Type B pancreatic cell (in vitro differentiated cells): ENCODE data around the gene IMMP2L. TPM values are rescaled to one million over a fixed set of nuclear protein-coding genes. Genes with fewer than 3 reads are reported as not detected.

Experiments used
- DNase-seq: peaks from one replicate; pipeline ENCODE4 v3.0.0; 2021; ENCODE audit warnings: mixed read lengths; ENCODE audit not compliant: unreplicated experiment; ENCODE audit errors: extremely low spot score
- H3K27ac Mint-ChIP-seq: 2 replicates; pipeline ENCODE4 v1.8.0; 2021; ENCODE audit warnings: mild to moderate bottlenecking, mixed read lengths
- H3K27me3 Mint-ChIP-seq: 2 replicates; pipeline ENCODE4 v1.8.0; 2021; ENCODE audit warnings: mixed read lengths
- H3K36me3 Mint-ChIP-seq: 2 replicates; pipeline ENCODE4 v1.8.0; 2021; ENCODE audit warnings: mixed read lengths
- H3K4me1 Mint-ChIP-seq: one replicate; pipeline ENCODE4 v1.8.0; 2021; ENCODE audit warnings: mixed read lengths; ENCODE audit not compliant: unreplicated experiment
- H3K4me3 Mint-ChIP-seq: 2 replicates; pipeline ENCODE4 v1.8.0; 2021; ENCODE audit warnings: mild to moderate bottlenecking, mixed read lengths
- H3K9me3 Mint-ChIP-seq: 2 replicates; pipeline ENCODE4 v1.8.0; 2021; ENCODE audit warnings: mixed read lengths
- CTCF ChIP-seq: fragments of 200-600 bp; sonication (generic); conservative IDR thresholded peaks from 2 replicates; pipeline ENCODE4 v1.5.0; 2021; ENCODE audit warnings: antibody characterized with exemption, mild to moderate bottlenecking
- total RNA-seq: library from RNA; stranded (reverse); gene quantifications from 2 replicates; pipeline ENCODE4 v1.2.1, GENCODE V29; 2021; ENCODE audit warnings: low replicate concordance

Gene IMMP2L
- total RNA-seq, 1 donor from 2014 or later = 23.0 TPM

- Mint-ChIP-seq H3K4me3 (no peak overlapping the region), H3K36me3 (peaks cover 6% of the 10 kb centered on the region), H3K9me3 (peaks cover 6% of the 10 kb centered on the region), H3K27ac (no peak overlapping the region), H3K4me1 (peaks cover 24% of the 10 kb centered on the region), H3K27me3 (no peaks in the 10 kb centered on the region)
- no peak for DNase-seq
- TF ChIP-seq CTCF = no peak
Measured at GRCh38 chr7:110835849-110836248, 726.4 kb downstream of the IMMP2L start.

- no peak for TF ChIP-seq CTCF
- Mint-ChIP-seq H3K36me3 (peaks cover 6% of the 10 kb centered on the region), H3K4me3 (no peak overlapping the region), H3K27me3 (no peaks in the 10 kb centered on the region), H3K27ac (no peak overlapping the region), H3K4me1 (peaks cover 30% of the 10 kb centered on the region), H3K9me3 (peaks cover 6% of the 10 kb centered on the region)
- DNase-seq = no peak
Measured at GRCh38 chr7:110835218-110835617, 727.1 kb downstream of the IMMP2L start.

GRCh38 chr7:110831419-110831818, 730.9 kb downstream of the IMMP2L start:
- no peak for DNase-seq
- Mint-ChIP-seq H3K27me3 (no peaks in the 10 kb centered on the region), H3K9me3 (peaks cover 6% of the 10 kb centered on the region), H3K36me3 (peaks cover 6% of the 10 kb centered on the region), H3K4me3 (no peak overlapping the region), H3K4me1 (peaks cover 36% of the 10 kb centered on the region), H3K27ac (no peak overlapping the region)
- TF ChIP-seq CTCF = no peak

GRCh38 chr7:110830778-110831177, 731.5 kb downstream of the IMMP2L start:
- Mint-ChIP-seq H3K4me3 (no peak overlapping the region), H3K36me3 (peaks cover 6% of the 10 kb centered on the region), H3K9me3 (peaks cover 6% of the 10 kb centered on the region), H3K27me3 (no peaks in the 10 kb centered on the region), H3K4me1 (peaks cover 29% of the 10 kb centered on the region), H3K27ac (peak overlapping the region; percentile 8)
- no peak for DNase-seq
- TF ChIP-seq CTCF = no peak

GRCh38 chr7:110827936-110828335, 734.4 kb downstream of the IMMP2L start:
- Mint-ChIP-seq H3K27ac (no peak overlapping the region), H3K4me3 (no peak overlapping the region), H3K36me3 (no peaks in the 10 kb centered on the region), H3K4me1 (peaks cover 18% of the 10 kb centered on the region), H3K9me3 (no peaks in the 10 kb centered on the region), H3K27me3 (no peaks in the 10 kb centered on the region)
- TF ChIP-seq CTCF = no peak
- DNase-seq = no peak

GRCh38 chr7:110827287-110827855, 734.9 kb downstream of the IMMP2L start:
- no peaks in the 10 kb centered on the region for H3K9me3 Mint-ChIP-seq
- DNase-seq = no peak
- H3K4me3 Mint-ChIP-seq = no peak overlapping the region
- H3K36me3 Mint-ChIP-seq = no peaks in the 10 kb centered on the region
- TF ChIP-seq CTCF = no peak
- H3K4me1 Mint-ChIP-seq = peaks cover 18% of the 10 kb centered on the region
- no peaks in the 10 kb centered on the region for H3K27me3 Mint-ChIP-seq
- H3K27ac Mint-ChIP-seq = no peak overlapping the region
